ENCODE measurements around the gene ZDHHC8.

DNA sequence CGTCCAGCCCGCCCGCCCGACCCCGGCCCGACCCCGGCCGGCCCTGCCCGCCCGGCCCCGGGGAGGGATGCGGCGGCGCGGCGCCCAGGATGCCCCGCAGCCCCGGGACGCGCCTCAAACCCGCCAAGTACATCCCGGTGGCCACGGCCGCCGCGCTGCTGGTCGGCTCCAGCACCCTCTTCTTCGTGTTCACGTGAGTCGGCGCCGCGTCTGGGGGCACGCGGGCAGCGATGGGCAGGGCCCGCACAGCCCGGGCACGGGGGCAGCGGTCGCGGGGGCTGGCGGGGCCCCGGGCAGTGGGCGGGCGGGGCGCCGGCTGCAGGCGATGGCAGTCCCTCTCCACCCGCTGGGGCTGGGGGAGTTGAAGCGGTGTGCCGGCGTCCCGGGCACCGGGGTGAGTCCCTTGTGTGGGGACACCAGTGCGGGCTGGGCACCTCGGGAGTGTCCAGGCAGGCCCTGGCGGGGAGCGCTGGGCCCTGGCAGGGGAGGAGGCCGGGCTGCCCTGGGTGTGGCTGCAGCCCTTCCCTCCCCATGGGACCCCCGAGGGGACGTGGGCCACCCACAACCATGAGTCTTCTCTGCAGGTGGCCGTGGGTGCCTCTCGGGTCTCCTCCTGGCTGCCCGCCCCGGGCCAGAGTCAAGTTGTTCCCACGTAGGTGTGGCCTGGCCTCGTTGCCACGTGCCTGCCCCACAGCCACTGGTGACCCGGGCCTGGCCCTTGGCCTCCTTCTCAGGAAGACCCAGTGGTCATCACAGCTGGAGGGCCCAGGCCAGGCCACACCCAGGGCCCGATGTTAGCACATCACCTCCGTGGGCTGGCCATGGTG, 468 bp downstream of the ZDHHC8 start:
- TF ChIP-seq, protein P1, sequence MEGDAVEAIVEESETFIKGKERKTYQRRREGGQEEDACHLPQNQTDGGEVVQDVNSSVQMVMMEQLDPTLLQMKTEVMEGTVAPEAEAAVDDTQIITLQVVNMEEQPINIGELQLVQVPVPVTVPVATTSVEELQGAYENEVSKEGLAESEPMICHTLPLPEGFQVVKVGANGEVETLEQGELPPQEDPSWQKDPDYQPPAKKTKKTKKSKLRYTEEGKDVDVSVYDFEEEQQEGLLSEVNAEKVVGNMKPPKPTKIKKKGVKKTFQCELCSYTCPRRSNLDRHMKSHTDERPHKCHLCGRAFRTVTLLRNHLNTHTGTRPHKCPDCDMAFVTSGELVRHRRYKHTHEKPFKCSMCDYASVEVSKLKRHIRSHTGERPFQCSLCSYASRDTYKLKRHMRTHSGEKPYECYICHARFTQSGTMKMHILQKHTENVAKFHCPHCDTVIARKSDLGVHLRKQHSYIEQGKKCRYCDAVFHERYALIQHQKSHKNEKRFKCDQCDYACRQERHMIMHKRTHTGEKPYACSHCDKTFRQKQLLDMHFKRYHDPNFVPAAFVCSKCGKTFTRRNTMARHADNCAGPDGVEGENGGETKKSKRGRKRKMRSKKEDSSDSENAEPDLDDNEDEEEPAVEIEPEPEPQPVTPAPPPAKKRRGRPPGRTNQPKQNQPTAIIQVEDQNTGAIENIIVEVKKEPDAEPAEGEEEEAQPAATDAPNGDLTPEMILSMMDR (IDR thresholded peaks at IDR 0.05 in 2 of 3, conservative IDR thresholded peaks at IDR 0.05 in 1 of 3; ENCODE audit: borderline replicate concordance in 1 of 3, insufficient read depth in 1 of 3, low read depth in 2 of 3, low read length in 2 of 3): no peak
- TF ChIP-seq, protein P2, sequence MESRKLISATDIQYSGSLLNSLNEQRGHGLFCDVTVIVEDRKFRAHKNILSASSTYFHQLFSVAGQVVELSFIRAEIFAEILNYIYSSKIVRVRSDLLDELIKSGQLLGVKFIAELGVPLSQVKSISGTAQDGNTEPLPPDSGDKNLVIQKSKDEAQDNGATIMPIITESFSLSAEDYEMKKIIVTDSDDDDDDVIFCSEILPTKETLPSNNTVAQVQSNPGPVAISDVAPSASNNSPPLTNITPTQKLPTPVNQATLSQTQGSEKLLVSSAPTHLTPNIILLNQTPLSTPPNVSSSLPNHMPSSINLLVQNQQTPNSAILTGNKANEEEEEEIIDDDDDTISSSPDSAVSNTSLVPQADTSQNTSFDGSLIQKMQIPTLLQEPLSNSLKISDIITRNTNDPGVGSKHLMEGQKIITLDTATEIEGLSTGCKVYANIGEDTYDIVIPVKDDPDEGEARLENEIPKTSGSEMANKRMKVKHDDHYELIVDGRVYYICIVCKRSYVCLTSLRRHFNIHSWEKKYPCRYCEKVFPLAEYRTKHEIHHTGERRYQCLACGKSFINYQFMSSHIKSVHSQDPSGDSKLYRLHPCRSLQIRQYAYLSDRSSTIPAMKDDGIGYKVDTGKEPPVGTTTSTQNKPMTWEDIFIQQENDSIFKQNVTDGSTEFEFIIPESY (IDR thresholded peaks at IDR 0.05; ENCODE audit: extremely low read depth, insufficient replicate concordance, low read length): no peak
- TF ChIP-seq POLR2A (IDR thresholded peaks at IDR 0.05; ENCODE audit: borderline replicate concordance, extremely low read depth, insufficient read depth, insufficient read length) (no peak), JUND (IDR thresholded peaks at IDR 0.05) (no peak), EZH2 (IDR thresholded peaks at IDR 0.05) (no peak), CBX3 (IDR thresholded peaks at IDR 0.05; ENCODE audit: low read depth) (no peak), RAD21 (IDR thresholded peaks at IDR 0.05; ENCODE audit: low read depth) (no peak), POLR2AphosphoS5 (IDR thresholded peaks at IDR 0.05; ENCODE audit: low read depth, low read length) (no peak), EZH2phosphoT487 (IDR thresholded peaks at IDR 0.05; ENCODE audit: borderline replicate concordance) (no peak), CEBPB (IDR thresholded peaks at IDR 0.05; ENCODE audit: low read depth) (no peak), ELF1 (IDR thresholded peaks at IDR 0.05; ENCODE audit: borderline replicate concordance, low read depth) (no peak), ZNF274 (IDR thresholded peaks at IDR 0.05; ENCODE audit: low read depth, low read length) (no peak)
- TF ChIP-seq, protein P3, sequence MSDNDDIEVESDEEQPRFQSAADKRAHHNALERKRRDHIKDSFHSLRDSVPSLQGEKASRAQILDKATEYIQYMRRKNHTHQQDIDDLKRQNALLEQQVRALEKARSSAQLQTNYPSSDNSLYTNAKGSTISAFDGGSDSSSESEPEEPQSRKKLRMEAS (IDR thresholded peaks at IDR 0.05): peak; percentile 78; the same call in 1 of the 2 replicates

Measured in HCT116 (cell line).